Mesenchymal stem cell (in vitro differentiated cells and primary cell): ENCODE data around the gene VWA5B1.

Experiments
- DNase-seq: peaks from one replicate; pipeline ENCODE4 v3.0.0-alpha.2; 2013
- H2AFZ ChIP-seq: one replicate; pipeline ENCODE4 v1.6.1; 2013; ENCODE audit warnings: low read depth, mild to moderate bottlenecking, control low read depth, inconsistent platforms, low read length, moderate library complexity
- H2AK5ac ChIP-seq: 2 replicates; pipeline ENCODE4 v1.6.1; 2013; ENCODE audit warnings: low read length, moderate library complexity, mild to moderate bottlenecking, inconsistent platforms; ENCODE audit not compliant: severe bottlenecking
- H2BK120ac ChIP-seq: one replicate; pipeline ENCODE4 v1.6.1; 2013; ENCODE audit warnings: low read depth, mild to moderate bottlenecking, inconsistent platforms, low read length, moderate library complexity
- H2BK12ac ChIP-seq, 2 experiments: one replicate each; pipeline ENCODE4 v1.6.1; 2013; ENCODE audit warnings: inconsistent platforms in 2 of 2, low read length in 2 of 2, mild to moderate bottlenecking in 2 of 2, moderate library complexity in 2 of 2, control low read depth in 1 of 2
- H2BK15ac ChIP-seq: one replicate; pipeline ENCODE4 v1.6.1; 2013; ENCODE audit warnings: mild to moderate bottlenecking, low read depth, inconsistent platforms; ENCODE audit not compliant: poor library complexity, severe bottlenecking
- H2BK5ac ChIP-seq: 2 replicates; pipeline ENCODE4 v1.6.1; 2013; ENCODE audit warnings: low read depth, mild to moderate bottlenecking, low read length, control low read depth, inconsistent platforms; ENCODE audit not compliant: poor library complexity, severe bottlenecking
- H3K14ac ChIP-seq, 2 experiments: one replicate each; pipeline ENCODE4 v1.6.1; 2013; ENCODE audit warnings: inconsistent platforms in 2 of 2, low read length in 2 of 2, control low read depth in 1 of 2, mild to moderate bottlenecking in 1 of 2, moderate library complexity in 1 of 2
- H3K18ac ChIP-seq, 2 experiments: one replicate each; pipeline ENCODE4 v1.6.1; 2013; ENCODE audit warnings: inconsistent platforms in 2 of 2, low read length in 2 of 2, control low read depth in 1 of 2, low read depth in 1 of 2, mild to moderate bottlenecking in 1 of 2
- H3K23ac ChIP-seq, 2 experiments: one replicate each; pipeline ENCODE4 v1.6.1; 2013; ENCODE audit warnings: inconsistent platforms in 2 of 2, low read length in 2 of 2, mild to moderate bottlenecking in 2 of 2, moderate library complexity in 2 of 2, control low read depth in 1 of 2
- H3K27ac ChIP-seq: 2 replicates; pipeline ENCODE4 v1.5.1; 2013; ENCODE audit warnings: mild to moderate bottlenecking, moderate library complexity, low read length, control low read depth, inconsistent platforms; ENCODE audit not compliant: poor library complexity, severe bottlenecking
- H3K27me3 ChIP-seq, 2 experiments: 2 replicates each; pipeline versions ENCODE4 v1.6.1 to v1.7.0; 2013; ENCODE audit warnings: low read length in 2 of 2, mild to moderate bottlenecking in 2 of 2, moderate library complexity in 2 of 2, control low read depth in 1 of 2, inconsistent platforms in 1 of 2; ENCODE audit not compliant: control insufficient read depth in 1 of 2, insufficient read depth in 1 of 2
- H3K36me3 ChIP-seq, 2 experiments: 2 replicates each; pipeline versions ENCODE4 v1.6.1 to v1.7.0; 2013; ENCODE audit warnings: low read length in 2 of 2, control low read depth in 1 of 2, inconsistent platforms in 1 of 2, low read depth in 1 of 2, mild to moderate bottlenecking in 1 of 2; ENCODE audit not compliant: insufficient read depth in 2 of 2, control insufficient read depth in 1 of 2
- H3K4ac ChIP-seq, 2 experiments: one replicate each; pipeline ENCODE4 v1.6.1; 2013; ENCODE audit warnings: inconsistent platforms in 2 of 2, low read length in 2 of 2, mild to moderate bottlenecking in 2 of 2, moderate library complexity in 2 of 2, control low read depth in 1 of 2, low read depth in 1 of 2
- H3K4me1 ChIP-seq: 2 replicates; pipeline ENCODE4 v1.6.1; 2013; ENCODE audit warnings: low read depth, low read length, control low read depth; ENCODE audit not compliant: control insufficient read depth, insufficient read depth
- H3K4me2 ChIP-seq: 2 replicates; pipeline ENCODE4 v1.6.1; 2013; ENCODE audit warnings: low read length, mild to moderate bottlenecking, inconsistent platforms; ENCODE audit not compliant: poor library complexity, severe bottlenecking
- H3K4me3 ChIP-seq, 2 experiments: 2 replicates each; pipeline versions ENCODE4 v1.5.1 to v1.7.0; 2013; ENCODE audit warnings: low read length in 2 of 2, mild to moderate bottlenecking in 2 of 2, control low read depth in 1 of 2, low read depth in 1 of 2; ENCODE audit not compliant: insufficient read depth in 1 of 2
- H3K79me1 ChIP-seq: replicated peaks from 2 replicates; pipeline ENCODE4 v1.6.1; 2013; ENCODE audit warnings: mild to moderate bottlenecking, control low read depth, low read length, inconsistent platforms; ENCODE audit not compliant: poor library complexity, severe bottlenecking
- H3K9ac ChIP-seq: 2 replicates; pipeline ENCODE4 v1.7.0; 2013; ENCODE audit warnings: mild to moderate bottlenecking, low read length, moderate library complexity
- H3K9me3 ChIP-seq: 2 replicates; pipeline ENCODE4 v1.7.0; 2013; ENCODE audit warnings: mild to moderate bottlenecking, low read length; ENCODE audit not compliant: control insufficient read depth
- H4K8ac ChIP-seq: one replicate; pipeline ENCODE4 v1.6.1; 2013; ENCODE audit warnings: inconsistent platforms, mild to moderate bottlenecking, low read length, moderate library complexity
- H4K91ac ChIP-seq: one replicate; pipeline ENCODE4 v1.6.1; 2013; ENCODE audit warnings: mild to moderate bottlenecking, low read length, inconsistent platforms
- WGBS: methylation state at CpG from one replicate; pipeline ENCODE4 v1.1.7; 2013; ENCODE audit warnings: mixed read lengths; 5-methylcytosine and 5-hydroxymethylcytosine counted together

Gene VWA5B1

DNA sequence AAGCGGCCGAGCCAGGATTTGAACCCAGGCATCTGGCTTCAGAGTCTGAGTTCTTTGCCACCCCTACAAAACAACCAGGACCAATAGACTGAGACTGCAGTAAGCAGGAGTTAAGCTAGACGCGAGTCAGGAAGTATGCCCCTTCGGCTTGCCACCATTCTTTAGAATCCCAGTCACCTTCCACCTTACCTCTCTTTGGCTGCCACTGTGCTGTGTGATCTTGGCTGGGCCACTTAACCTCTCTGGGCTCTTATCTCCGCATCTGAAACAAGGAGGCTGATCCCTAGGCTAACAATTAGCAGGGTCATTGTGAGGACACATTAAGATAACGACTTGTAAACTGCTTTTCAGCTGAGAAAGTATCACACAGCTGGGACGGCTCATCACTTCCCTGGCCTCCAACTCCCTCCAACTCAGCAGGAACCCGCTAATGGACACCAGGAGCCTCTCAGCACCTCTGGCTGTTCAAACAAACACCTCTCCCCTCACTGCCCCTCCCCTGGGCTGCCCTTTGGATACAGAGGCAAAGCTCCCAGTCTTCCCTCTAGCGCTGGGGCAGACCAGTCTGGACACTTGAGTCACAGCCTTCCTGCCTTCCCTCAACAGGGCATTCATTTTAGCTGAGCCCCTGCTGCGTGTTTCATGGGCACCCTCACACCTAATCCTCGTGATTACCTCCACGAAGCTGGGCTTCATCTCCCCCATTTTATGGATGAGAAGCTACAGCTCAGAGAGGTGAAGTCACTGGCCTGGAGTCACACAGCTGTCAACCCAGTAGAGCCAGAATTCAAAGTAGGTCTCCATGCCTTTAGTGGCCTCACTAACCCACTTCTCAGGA, 112.1 kb downstream of the VWA5B1 start:
- Histone ChIP-seq H2AK5ac (no peak overlapping the region), H3K79me1 (no peaks in the 10 kb centered on the region), H3K4me2 (no peak overlapping the region), H2BK5ac (no peak overlapping the region), H3K18ac (no peak overlapping the region), H2BK12ac (no peak overlapping the region), H3K27ac (no peak overlapping the region), H3K4me3 (no peak overlapping the region), H3K27me3 (peaks cover 63 to 79% of the 10 kb centered on the region in 2 experiments), H2AFZ (no peak overlapping the region), H3K23ac (no peak overlapping the region), H3K36me3 (no peaks in the 10 kb centered on the region), H2BK120ac (no peak overlapping the region), H3K9me3 (no peaks in the 10 kb centered on the region), H4K8ac (no peak overlapping the region), H4K91ac (no peak overlapping the region), H2BK15ac (no peak overlapping the region), H3K4me1 (peaks cover 10% of the 10 kb centered on the region), H3K4ac (no peak overlapping the region), H3K9ac (no peak overlapping the region), H3K14ac (no peak overlapping the region)
- 44% methylated on average over 13 of the region's 13 CpGs for WGBS
- DNase-seq = no peak

DNA sequence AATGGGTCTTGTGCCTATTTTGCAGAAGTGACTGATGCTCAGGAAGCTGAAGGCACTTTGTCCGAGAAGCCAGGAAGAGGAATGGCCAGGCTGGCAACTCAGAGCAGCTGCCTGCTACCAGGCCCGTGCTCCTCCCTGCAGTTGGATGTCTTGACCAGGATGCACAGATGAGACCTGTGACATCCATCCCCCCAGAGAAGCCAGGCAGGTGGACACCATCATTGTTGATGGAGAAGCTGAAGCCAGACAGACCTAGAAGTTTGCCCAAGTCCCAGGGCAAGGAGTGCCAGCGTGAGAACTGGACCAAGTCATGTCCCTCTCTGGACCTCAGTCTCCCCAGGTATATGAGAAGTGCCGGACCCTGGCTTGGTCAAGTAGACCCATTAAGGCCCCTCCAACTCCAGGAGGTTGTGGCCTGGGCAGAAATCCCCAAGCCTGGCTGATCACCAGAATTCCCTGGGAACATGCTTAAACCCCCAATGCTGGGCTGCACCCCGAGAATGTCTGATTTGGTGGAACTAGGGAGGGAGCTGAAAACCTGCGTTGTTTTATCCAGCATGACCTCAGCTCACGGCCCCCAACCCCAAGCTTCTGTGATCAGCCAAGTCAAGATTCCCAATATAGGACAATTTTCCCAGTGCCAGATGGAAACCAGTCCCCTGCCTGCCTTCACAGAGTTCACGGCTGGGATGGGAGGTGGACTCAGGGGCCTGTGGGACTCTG, 112.9 kb downstream of the VWA5B1 start:
- Histone ChIP-seq H3K14ac (no peak overlapping the region), H2BK15ac (no peak overlapping the region), H3K27ac (no peak overlapping the region), H3K27me3 (peaks cover 55 to 71% of the 10 kb centered on the region in 2 experiments), H2AFZ (no peak overlapping the region), H2AK5ac (no peak overlapping the region), H2BK12ac (no peak overlapping the region), H2BK120ac (no peak overlapping the region), H3K9ac (no peak overlapping the region), H3K4me2 (no peak overlapping the region), H3K18ac (no peak overlapping the region), H4K91ac (no peak overlapping the region), H3K4me3 (no peak overlapping the region), H3K36me3 (no peaks in the 10 kb centered on the region), H3K79me1 (no peaks in the 10 kb centered on the region), H4K8ac (no peak overlapping the region), H3K4ac (no peak overlapping the region), H3K9me3 (no peaks in the 10 kb centered on the region), H3K4me1 (peaks cover 10% of the 10 kb centered on the region), H3K23ac (no peak overlapping the region), H2BK5ac (no peak overlapping the region)
- no peak for DNase-seq
- 93% methylated on average over 7 of the region's 8 CpGs for WGBS

DNA sequence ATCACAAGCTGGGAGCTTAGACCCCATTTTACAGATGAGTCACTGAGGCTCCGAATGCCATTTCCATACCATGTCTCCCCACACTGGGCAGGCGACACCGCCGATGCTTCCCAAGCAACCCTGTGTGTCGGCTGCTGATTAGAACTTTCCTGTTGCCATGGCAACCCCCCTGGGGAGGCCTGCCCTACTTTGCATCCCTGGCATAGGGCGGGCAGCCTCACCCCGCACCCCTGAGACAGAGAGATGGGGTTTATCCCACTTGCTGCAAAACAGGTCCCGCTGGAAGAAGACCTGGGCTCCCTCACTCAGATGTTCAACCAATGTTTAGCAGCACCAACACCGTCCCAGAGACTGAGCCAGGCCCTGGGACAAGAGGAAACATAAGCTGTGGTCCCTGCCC, 113.8 kb downstream of the VWA5B1 start:
- Histone ChIP-seq H2AK5ac (no peak overlapping the region), H3K4me3 (no peak overlapping the region), H3K36me3 (no peaks in the 10 kb centered on the region), H2AFZ (no peak overlapping the region), H3K18ac (no peak overlapping the region), H4K8ac (no peak overlapping the region), H4K91ac (no peak overlapping the region), H3K23ac (no peak overlapping the region), H3K4me2 (no peak overlapping the region), H3K79me1 (no peaks in the 10 kb centered on the region), H3K14ac (no peak overlapping the region), H2BK5ac (no peak overlapping the region), H3K4ac (no peak overlapping the region), H2BK120ac (no peak overlapping the region), H3K27me3 (peaks cover 47 to 62% of the 10 kb centered on the region in 2 experiments), H3K27ac (no peak overlapping the region), H3K4me1 (peaks cover 10% of the 10 kb centered on the region), H2BK15ac (no peak overlapping the region), H2BK12ac (no peak overlapping the region), H3K9ac (no peak overlapping the region), H3K9me3 (no peaks in the 10 kb centered on the region)
- WGBS = 47% methylated on average over 9 of the region's 9 CpGs
- DNase-seq = no peak
